NCI-H187 treated with DMSO at 0.1 percent for 48 hours (cell line): ENCODE data around the gene LATS1.

Source experiments
- DNase-seq: peaks from one replicate; lab custom pipeline; 2025; lab: John Stamatoyannopoulos, UW

The LATS1 gene

DNA sequence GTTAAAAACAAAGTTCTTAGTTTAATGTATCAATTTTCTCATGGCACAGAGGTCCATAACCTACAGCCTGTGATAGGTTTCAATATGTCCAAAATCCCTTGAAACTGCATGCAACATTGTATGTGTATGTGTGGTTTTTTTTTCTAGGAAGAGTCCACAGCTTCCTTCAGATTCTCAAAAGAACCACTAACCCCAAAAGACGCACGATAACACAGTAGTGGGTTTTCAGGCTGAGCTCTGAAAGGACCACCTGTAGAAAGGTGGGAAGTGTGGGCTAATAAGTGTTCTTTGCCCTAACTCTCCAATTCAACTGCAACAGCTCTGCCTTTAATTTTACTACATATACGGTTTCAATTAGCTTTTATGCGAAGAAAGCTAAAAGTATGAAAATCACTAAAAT lies 57.9 kb downstream of the LATS1 start:
- no peak for DNase-seq

DNA sequence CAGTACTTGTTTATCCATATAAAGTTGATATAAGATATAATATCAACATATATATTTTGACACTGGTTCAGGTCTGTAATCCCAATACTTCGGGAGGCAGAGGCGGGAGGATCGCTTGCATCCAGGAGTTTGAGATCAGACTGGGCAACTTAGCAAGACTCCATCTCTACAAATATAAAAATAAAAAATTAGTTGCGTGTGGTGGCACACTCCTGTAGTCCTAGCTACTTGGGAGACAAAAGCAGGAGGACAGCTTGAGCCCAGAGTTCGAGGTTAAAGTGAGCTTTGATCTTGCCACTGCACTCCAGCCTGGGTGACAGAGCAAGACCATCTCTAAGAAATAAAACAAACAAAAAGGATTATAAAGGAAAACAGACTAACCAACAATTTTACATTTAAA lies 60.5 kb downstream of the LATS1 start:
- no peak for DNase-seq

GRCh38 chr6:149651056-149651455 lies 66.8 kb downstream of the LATS1 start:
- DNase-seq: no peak

GRCh38 chr6:149648148-149649145 lies 69.5 kb downstream of the LATS1 start, which contains the start of gene KATNA1:
Gene KATNA1, minus strand, starts transcription at chr6:149648714. Its CDS starts 10,167 bp downstream, at chr6:149638547.
- DNase-seq: peak; percentile 37

DNA sequence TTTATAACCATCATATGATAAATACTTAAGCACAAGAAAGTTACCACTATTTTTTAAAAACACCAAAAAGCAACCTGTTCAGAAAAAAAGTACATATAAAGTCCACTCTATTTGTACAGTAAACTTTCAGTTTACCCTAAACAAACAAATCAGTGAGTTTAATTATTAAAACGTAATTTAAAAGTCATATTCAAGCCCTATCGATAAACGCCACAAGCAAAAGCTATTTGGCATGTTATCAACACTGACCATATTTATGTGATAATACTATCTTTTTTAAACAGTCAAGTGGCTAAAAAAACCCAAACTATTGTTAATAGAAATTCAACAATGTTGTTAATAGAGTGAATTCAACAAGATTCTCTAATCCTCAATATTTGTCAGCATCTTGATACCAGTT lies 71.3 kb downstream of the LATS1 start:
- DNase-seq: no peak

GRCh38 chr6:149642829-149643580 lies 74.9 kb downstream of the LATS1 start:
- no peak for DNase-seq

GRCh38 chr6:149636124-149636523 lies 81.8 kb downstream of the LATS1 start:
- no peak for DNase-seq

DNA sequence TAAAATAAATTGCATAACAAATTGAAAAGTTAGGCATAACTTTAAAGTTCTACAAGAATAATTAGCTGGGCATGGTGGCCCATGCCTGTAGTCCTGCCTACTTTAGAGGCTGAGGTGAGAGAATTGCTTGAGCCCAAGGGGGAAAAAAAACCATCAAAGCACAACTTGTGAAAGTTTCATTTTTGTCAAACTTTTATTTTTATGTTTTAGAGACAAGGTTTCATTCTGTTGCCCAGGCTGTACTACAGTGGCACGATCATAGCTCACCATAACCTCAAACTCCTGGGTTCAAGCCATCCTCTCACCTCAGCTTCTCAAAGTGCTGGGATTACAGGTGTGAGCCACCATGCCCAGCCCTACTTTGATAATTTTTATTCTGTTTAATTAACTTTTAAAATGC lies 83.6 kb downstream of the LATS1 start:
- no peak for DNase-seq

GRCh38 chr6:149628875-149629510 lies 88.9 kb downstream of the LATS1 start:
- DNase-seq: no peak

- DNase-seq: no peak
Observed at GRCh38 chr6:149627672-149628071, 90.2 kb downstream of the LATS1 start.

GRCh38 chr6:149615805-149616204 lies 102.1 kb downstream of the LATS1 start:
- DNase-seq: no peak

GRCh38 chr6:149614337-149614736 lies 103.6 kb downstream of the LATS1 start:
- DNase-seq: no peak

- DNase-seq: no peak
Observed at GRCh38 chr6:149608381-149608982, 109.4 kb downstream of the LATS1 start.
